Gastrocnemius medialis (tissue), 4 donors: ENCODE results near the gene B3GNT2. TPM values are rescaled to one million over a fixed set of nuclear protein-coding genes. Genes with fewer than 3 reads are reported as not detected.
A peak's percentile ranks its signal among the peaks of the same experiment; 100 is the strongest.
"Not testable (repeated sequence)": the region's sequence is repeated elsewhere in the genome, so short reads cannot be mapped to it uniquely, and the experiment has no call there.

ENCODE experiments used
- ATAC-seq, 2 donors: fragments of 150-250 bp; one replicate each; pipeline ENCODE4 v1.9.1; 2016
- DNase-seq, 2 donors: peaks; one replicate each; pipeline ENCODE4 v3.0.0-alpha.2; 2019
- H3K27ac ChIP-seq, 4 donors: fragments of 200-600 bp; sonication (generic); 1 replicate in 1 of 4; 2 replicates in 3 of 4; pipeline ENCODE4 v1.5.1; 2016 to 2018; ENCODE audit warnings: mild to moderate bottlenecking in 2 of 4, moderate library complexity in 1 of 4
- H3K27me3 ChIP-seq, 3 donors: fragments of 200-600 bp; sonication (generic) in 2 of 3; 1 replicate in 1 of 3; 2 replicates in 2 of 3; pipeline versions ENCODE4 v1.5.1 to v1.6.0; 2016 to 2019; ENCODE audit warnings: mild to moderate bottlenecking in 1 of 3, moderate library complexity in 1 of 3
- H3K36me3 ChIP-seq, 2 donors: fragments of 200-600 bp; sonication (generic) in 1 of 2; one replicate each; pipeline ENCODE4 v1.5.1; 2017 to 2018
- H3K4me1 ChIP-seq, 2 donors: fragments of 200-600 bp; sonication (generic) in 1 of 2; one replicate each; pipeline ENCODE4 v1.5.1; 2016 to 2017; ENCODE audit warnings: mild to moderate bottlenecking in 2 of 2
- H3K4me3 ChIP-seq, 4 donors: fragments of 200-600 bp; sonication (generic) in 3 of 4; 1 replicate in 1 of 4; 2 replicates in 3 of 4; pipeline ENCODE4 v1.5.1; 2016 to 2019; ENCODE audit warnings: mild to moderate bottlenecking in 2 of 4
- H3K9me3 ChIP-seq, 3 donors: fragments of 200-600 bp; sonication (generic) in 2 of 3; 1 replicate in 1 of 3; 2 replicates in 2 of 3; pipeline ENCODE4 v1.5.1; 2016 to 2019
- POLR2A ChIP-seq, 2 donors: fragments of 450-650 bp; IDR thresholded peaks; one replicate each; pipeline ENCODE4 v1.6.1; 2017; ENCODE audit warnings: antibody characterized with exemption in 2 of 2, mild to moderate bottlenecking in 2 of 2, moderate library complexity in 2 of 2
- in situ Hi-C, 4 donors: fragments of 200-750 bp; cut with MboI; loops; one replicate each; pipeline versions ENCODE4 v1.15.0 to v1.8.0; 2017; ENCODE audit warnings: low sequenced_read_pairs in 4 of 4
- intact Hi-C: fragments of 100-400 bp; cut with DNase I; formaldehyde crosslinking; loops from one replicate; pipeline ENCODE4 v1.15.1; 2023; ENCODE audit warnings: low total_unique reads
- total RNA-seq, 4 donors: library from RNA; depleted of rRNA; stranded (reverse); fragments of >200 nt; gene quantifications; one replicate each; pipeline versions ENCODE4 v1.1.0 to v1.2.3, GENCODE V29; 2016
- TF ChIP-seq, protein P1 (sequence below), 5 experiments: fragments of 450-650 bp in 3 of 5; fragments of 200-600 bp in 2 of 5; sonication (generic) in 2 of 5; IDR thresholded peaks in 4 of 5; conservative IDR thresholded peaks in 1 of 5; 1 replicate in 4 of 5; 2 replicates in 1 of 5; pipeline ENCODE4 v1.5.1; 2016 to 2019; ENCODE audit warnings: antibody characterized with exemption in 5 of 5, mild to moderate bottlenecking in 3 of 5, moderate library complexity in 3 of 5

Gene B3GNT2
- total RNA-seq, 4 donors from 2014 or later, result 3.6 to 4.8 (median 4.0) TPM

DNA sequence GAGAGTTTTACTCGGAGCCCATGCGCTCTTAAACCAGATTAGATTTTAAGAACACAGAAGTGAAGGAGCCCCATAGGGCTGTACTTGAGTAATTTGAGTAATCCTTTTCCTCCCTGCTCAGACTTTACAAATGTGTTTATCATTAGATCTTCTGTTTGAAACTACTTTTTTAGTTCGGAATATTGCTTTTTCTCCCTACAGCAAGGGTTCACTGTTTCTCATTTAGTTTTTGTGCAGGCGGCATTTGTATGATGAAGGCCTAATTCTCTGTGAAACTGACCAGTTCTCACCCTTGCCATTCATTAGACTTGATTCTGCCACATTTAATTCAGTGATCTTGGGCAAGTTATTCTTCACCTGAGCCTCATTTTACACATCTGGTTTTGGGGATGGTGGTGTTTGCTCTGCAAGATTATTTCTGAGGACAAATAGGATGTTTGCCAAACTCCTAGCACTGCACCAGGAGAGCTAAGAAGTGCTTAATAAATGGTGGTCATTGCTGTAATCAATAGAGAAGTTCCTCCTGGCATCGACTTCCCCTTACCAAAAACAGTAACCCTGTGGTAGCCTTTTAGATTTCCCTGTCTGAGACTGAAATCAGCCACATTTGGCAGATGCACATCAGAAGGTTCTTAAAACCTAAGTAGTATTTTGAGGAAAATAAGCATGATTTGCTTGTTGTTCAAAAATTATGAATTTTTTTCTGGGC is 2.2 kb downstream of the B3GNT2 start:
- in situ Hi-C loops, result loop anchor here in 1 of 4 donors (10.0 kb wide), 1 partner anchor 217 kb away; no protein-coding TSS in a partner anchor
- DNase-seq, result no peak
- peak overlapping the region; percentile 87 to 88 (median 88) for H3K27ac ChIP-seq
- no peak for ATAC-seq
- H3K4me1 ChIP-seq, result peaks cover 23 to 27% of the 10 kb centered on the region in 2 donors
- intact Hi-C loops, result loop anchor here (5.0 to 10.0 kb wide), 5 partner anchors 107 to 433 kb away; no protein-coding TSS in a partner anchor
- H3K36me3 ChIP-seq, result no peaks in the 10 kb centered on the region
- TF ChIP-seq, protein P1, sequence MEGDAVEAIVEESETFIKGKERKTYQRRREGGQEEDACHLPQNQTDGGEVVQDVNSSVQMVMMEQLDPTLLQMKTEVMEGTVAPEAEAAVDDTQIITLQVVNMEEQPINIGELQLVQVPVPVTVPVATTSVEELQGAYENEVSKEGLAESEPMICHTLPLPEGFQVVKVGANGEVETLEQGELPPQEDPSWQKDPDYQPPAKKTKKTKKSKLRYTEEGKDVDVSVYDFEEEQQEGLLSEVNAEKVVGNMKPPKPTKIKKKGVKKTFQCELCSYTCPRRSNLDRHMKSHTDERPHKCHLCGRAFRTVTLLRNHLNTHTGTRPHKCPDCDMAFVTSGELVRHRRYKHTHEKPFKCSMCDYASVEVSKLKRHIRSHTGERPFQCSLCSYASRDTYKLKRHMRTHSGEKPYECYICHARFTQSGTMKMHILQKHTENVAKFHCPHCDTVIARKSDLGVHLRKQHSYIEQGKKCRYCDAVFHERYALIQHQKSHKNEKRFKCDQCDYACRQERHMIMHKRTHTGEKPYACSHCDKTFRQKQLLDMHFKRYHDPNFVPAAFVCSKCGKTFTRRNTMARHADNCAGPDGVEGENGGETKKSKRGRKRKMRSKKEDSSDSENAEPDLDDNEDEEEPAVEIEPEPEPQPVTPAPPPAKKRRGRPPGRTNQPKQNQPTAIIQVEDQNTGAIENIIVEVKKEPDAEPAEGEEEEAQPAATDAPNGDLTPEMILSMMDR (IDR thresholded peaks at IDR 0.05 in 4 of 5, conservative IDR thresholded peaks at IDR 0.05 in 1 of 5), result no peak
- TF ChIP-seq POLR2A (IDR thresholded peaks at IDR 0.05), result no peak
- peak overlapping the region; percentile 89 to 100 (median 96) for H3K4me3 ChIP-seq
- H3K27me3 ChIP-seq, result no peaks in the 10 kb centered on the region
- H3K9me3 ChIP-seq, result no peaks in the 10 kb centered on the region

DNA sequence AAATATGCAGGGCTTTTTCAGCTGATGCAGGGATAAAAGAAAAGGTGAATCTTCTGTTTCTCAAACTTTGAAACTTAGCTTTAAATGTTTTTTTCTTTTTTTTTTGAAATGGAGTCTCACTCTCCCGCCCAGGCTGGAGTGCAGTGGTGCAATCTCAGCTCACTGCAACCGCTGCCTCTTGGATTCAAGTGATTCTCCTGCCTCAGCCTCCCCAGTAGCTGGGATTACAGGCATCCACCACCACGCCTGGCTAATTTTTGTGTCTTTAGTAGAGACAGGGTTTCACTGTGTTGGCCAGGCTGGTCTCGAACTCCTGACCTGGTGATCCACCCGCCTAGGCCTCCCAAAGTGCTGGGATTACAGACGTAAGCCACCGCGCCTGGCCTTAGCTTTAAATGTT is 2.9 kb downstream of the B3GNT2 start:
- H3K4me3 ChIP-seq, result not testable (repeated sequence)

DNA sequence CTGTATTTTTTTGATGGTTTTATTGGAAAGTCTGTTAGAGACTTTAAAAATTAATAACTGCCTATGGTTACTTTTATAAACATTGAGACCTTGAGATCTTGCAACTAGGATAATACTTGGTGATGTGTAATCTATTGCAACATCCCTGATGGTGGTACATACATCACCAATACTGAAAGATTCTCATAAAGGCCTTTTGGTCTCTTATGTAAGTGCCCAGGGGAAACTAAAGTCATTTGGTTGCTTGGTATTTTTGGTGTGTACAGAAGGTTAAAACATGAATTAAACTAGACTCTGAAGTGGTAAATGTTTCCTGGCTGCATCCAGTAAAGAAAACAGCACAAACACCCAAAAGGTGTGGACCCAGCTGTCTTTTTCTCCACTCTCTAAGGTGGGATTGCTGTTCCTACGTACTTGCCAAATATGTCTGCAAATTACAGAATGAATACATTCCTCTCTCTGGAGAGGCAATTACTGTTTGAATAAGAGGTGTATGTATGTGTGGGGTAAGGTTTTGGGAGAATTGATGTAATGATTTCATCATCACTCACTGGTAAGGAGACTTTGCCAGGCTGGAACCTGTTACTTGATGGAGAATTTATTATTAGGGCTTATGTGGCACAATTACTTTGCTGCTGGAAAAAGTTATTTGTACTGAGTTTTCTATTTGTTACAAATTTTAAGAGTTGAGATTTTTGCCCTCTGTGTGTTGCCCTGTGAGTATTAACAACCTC is 3.6 kb downstream of the B3GNT2 start:
- in situ Hi-C loops, result loop anchor here in 1 of 4 donors (10.0 kb wide), 1 partner anchor 215 kb away; no protein-coding TSS in a partner anchor
- no peak overlapping the region for H3K4me3 ChIP-seq
- DNase-seq, result no peak
- no peaks in the 10 kb centered on the region for H3K27me3 ChIP-seq
- no peak overlapping the region for H3K27ac ChIP-seq
- ATAC-seq, result no peak
- TF ChIP-seq, protein P1 (IDR thresholded peaks at IDR 0.05 in 4 of 5, conservative IDR thresholded peaks at IDR 0.05 in 1 of 5), result no peak
- no peak for TF ChIP-seq POLR2A (IDR thresholded peaks at IDR 0.05)
- no peaks in the 10 kb centered on the region for H3K9me3 ChIP-seq
- intact Hi-C loops, result loop anchor here (5.0 to 10.0 kb wide), 5 partner anchors 105 to 435 kb away; no protein-coding TSS in a partner anchor
- no peaks in the 10 kb centered on the region for H3K36me3 ChIP-seq
- peaks cover 21 to 27% of the 10 kb centered on the region in 2 donors for H3K4me1 ChIP-seq

More for the DNA sequence above, 2.9 kb downstream of the B3GNT2 start:
- intact Hi-C loops (loop anchor here (5.0 to 10.0 kb wide), 5 partner anchors 106 to 434 kb away; no protein-coding TSS in a partner anchor), in situ Hi-C loops (loop anchor here in 1 of 4 donors (10.0 kb wide), 1 partner anchor 216 kb away; no protein-coding TSS in a partner anchor)
- DNase-seq, ATAC-seq, H3K27me3 ChIP-seq, H3K36me3 ChIP-seq, H3K27ac ChIP-seq, H3K9me3 ChIP-seq: not testable (repeated sequence)
- peaks cover 23 to 27% of the 10 kb centered on the region in 2 donors for H3K4me1 ChIP-seq

DNA sequence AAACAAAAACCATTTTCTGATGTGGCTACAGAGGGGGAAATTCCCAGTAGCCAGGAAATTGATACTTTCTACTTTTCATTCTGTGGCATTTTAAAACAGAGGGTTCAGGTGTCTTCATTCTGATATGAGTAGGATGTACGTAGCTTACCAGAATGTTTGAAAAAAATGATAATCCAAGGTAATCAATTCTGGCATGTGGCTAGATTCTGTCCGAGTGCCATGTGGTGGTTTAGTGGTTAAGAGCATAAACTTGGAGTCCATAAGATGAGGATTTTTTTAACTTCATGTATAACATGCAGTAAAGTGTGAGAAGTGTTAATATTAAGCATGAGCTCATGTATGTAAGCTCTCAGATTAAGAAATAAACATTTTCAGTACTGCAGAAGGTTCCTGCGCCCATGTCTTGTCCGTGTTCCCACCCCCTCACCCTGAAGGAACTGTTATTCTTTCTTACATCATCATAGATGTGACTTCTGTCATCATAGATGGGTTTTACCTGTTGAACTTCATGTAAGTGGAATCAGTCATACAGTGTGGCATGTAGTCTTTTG is 4.5 kb downstream of the B3GNT2 start:
- intact Hi-C loops, result no loop called here

More for the DNA sequence above, 4.5 kb downstream of the B3GNT2 start:
- no peak overlapping the region for H3K4me3 ChIP-seq
- no peaks in the 10 kb centered on the region for H3K36me3 ChIP-seq
- in situ Hi-C loops, result no loop called here
- DNase-seq (no peak), ATAC-seq (no peak)
- TF ChIP-seq POLR2A (IDR thresholded peaks at IDR 0.05), result no peak
- TF ChIP-seq, protein P1 (IDR thresholded peaks at IDR 0.05 in 4 of 5, conservative IDR thresholded peaks at IDR 0.05 in 1 of 5), result no peak
- H3K27me3 ChIP-seq, result no peaks in the 10 kb centered on the region
- H3K9me3 ChIP-seq, result no peaks in the 10 kb centered on the region
- H3K27ac ChIP-seq, result no peak overlapping the region
- H3K4me1 ChIP-seq, result peaks cover 22 to 23% of the 10 kb centered on the region in 2 donors
